Naive thymus-derived CD4-positive, alpha-beta T cell (primary cell): ENCODE data around the gene DDR1. TPM values are rescaled to one million over a fixed set of nuclear protein-coding genes. Genes with fewer than 3 reads are reported as not detected.
A peak's percentile ranks its signal among the peaks of the same experiment; 100 is the strongest.
"Not testable (repeated sequence)": the region's sequence is repeated elsewhere in the genome, so short reads cannot be mapped to it uniquely, and the experiment has no call there.

Experiments used
- ATAC-seq: fragments of 150-1000 bp; cut with Tn5 transposase; 2 replicates; pipeline ENCODE4 v1.10.0; 2021; ENCODE audit warnings: mild to moderate bottlenecking, moderate library complexity
- CTCF ChIA-PET: fragments of 350-600 bp; sonication (Branson Sonifier 250); formaldehyde crosslinking; loops from one replicate; lab custom pipeline; 2021; ENCODE audit warnings: antibody characterized with exemption; lab: Charles Lee
- POLR2A ChIA-PET: fragments of 350-600 bp; sonication (Branson Sonifier 250); formaldehyde crosslinking; loops from one replicate; lab custom pipeline; 2021; ENCODE audit warnings: antibody characterized with exemption, inconsistent platforms; lab: Charles Lee
- DNase-seq, 9 donors: peaks; one replicate each; pipeline versions ENCODE4 v3.0.0 to v3.0.0-alpha.2; 2020 to 2022; ENCODE audit warnings: mixed read lengths in 1 of 9
- H3K27ac ChIP-seq: one replicate; pipeline ENCODE4 v1.7.0; 2013; ENCODE audit warnings: mild to moderate bottlenecking, low read depth, low read length, moderate library complexity
- H3K27me3 ChIP-seq, 2 donors: one replicate each; pipeline ENCODE4 v1.7.0; 2013; ENCODE audit warnings: low read length in 2 of 2, mild to moderate bottlenecking in 2 of 2, moderate library complexity in 2 of 2; ENCODE audit not compliant: control insufficient read depth in 2 of 2, insufficient read depth in 2 of 2
- H3K36me3 ChIP-seq, 3 experiments: 1 replicate in 2 of 3; 2 replicates in 1 of 3; pipeline ENCODE4 v1.7.0; 2013; ENCODE audit warnings: low read length in 3 of 3, mild to moderate bottlenecking in 3 of 3, moderate library complexity in 1 of 3; ENCODE audit not compliant: insufficient read depth in 3 of 3, control insufficient read depth in 2 of 3
- H3K4me1 ChIP-seq, 2 donors: one replicate each; pipeline ENCODE4 v1.7.0; 2013; ENCODE audit warnings: low read length in 2 of 2, mild to moderate bottlenecking in 2 of 2, moderate library complexity in 1 of 2; ENCODE audit not compliant: control insufficient read depth in 2 of 2, insufficient read depth in 2 of 2
- H3K4me3 ChIP-seq: 2 replicates; pipeline ENCODE4 v1.7.0; 2013; ENCODE audit warnings: mild to moderate bottlenecking, low read length
- H3K9me3 ChIP-seq, 3 experiments: 1 replicate in 2 of 3; 2 replicates in 1 of 3; pipeline ENCODE4 v1.7.0; 2013; ENCODE audit warnings: low read length in 3 of 3; ENCODE audit not compliant: control insufficient read depth in 2 of 3
- H3K27ac Mint-ChIP-seq, 9 donors: one replicate each; pipeline ENCODE4 v1.8.0; 2020 to 2022; ENCODE audit warnings: mixed read lengths in 9 of 9, mild to moderate bottlenecking in 8 of 9, moderate library complexity in 5 of 9, inconsistent platforms in 2 of 9
- H3K27me3 Mint-ChIP-seq, 5 donors: one replicate each; pipeline ENCODE4 v1.8.0; 2021 to 2022; ENCODE audit warnings: mixed read lengths in 5 of 5, mild to moderate bottlenecking in 1 of 5
- H3K36me3 Mint-ChIP-seq, 5 donors: one replicate each; pipeline ENCODE4 v1.8.0; 2020 to 2022; ENCODE audit warnings: mixed read lengths in 5 of 5, mild to moderate bottlenecking in 3 of 5, inconsistent platforms in 1 of 5
- H3K4me1 Mint-ChIP-seq, 7 donors: one replicate each; pipeline ENCODE4 v1.8.0; 2020 to 2022; ENCODE audit warnings: mixed read lengths in 7 of 7, mild to moderate bottlenecking in 3 of 7, inconsistent platforms in 1 of 7
- H3K4me3 Mint-ChIP-seq, 10 donors: one replicate each; pipeline ENCODE4 v1.8.0; 2020 to 2022; ENCODE audit warnings: mild to moderate bottlenecking in 10 of 10, mixed read lengths in 10 of 10, moderate library complexity in 6 of 10, inconsistent platforms in 2 of 10
- H3K9me3 Mint-ChIP-seq, 11 donors: one replicate each; pipeline ENCODE4 v1.8.0; 2020 to 2022; ENCODE audit warnings: mixed read lengths in 11 of 11, mild to moderate bottlenecking in 4 of 11, inconsistent platforms in 1 of 11, moderate library complexity in 1 of 11
- intact Hi-C, 2 donors: fragments of 100-400 bp; cut with micrococcal nuclease; formaldehyde crosslinking; loops; one replicate each; pipeline ENCODE4 v1.15.1; 2023
- polyA plus RNA-seq, 2 donors: library from polyadenylated mRNA; unstranded; fragments of 300-500 nt; fragmentation: Illumina TruSeq; gene quantifications; one replicate each; pipeline ENCODE4 v1.2.3, GENCODE V29; 2021
- total RNA-seq, 6 experiments: library from RNA in 5 of 6; stranded (reverse) in 5 of 6; gene quantifications; 1 replicate in 5 of 6; 2 replicates in 1 of 6; pipeline ENCODE4 v1.2.3 and lab custom pipeline; 2021 to 2026

Gene DDR1
- total and polyA plus RNA-seq, 7 experiments from 2014 or later = 1.8 to 23.8 (median 17.3) TPM

DNA sequence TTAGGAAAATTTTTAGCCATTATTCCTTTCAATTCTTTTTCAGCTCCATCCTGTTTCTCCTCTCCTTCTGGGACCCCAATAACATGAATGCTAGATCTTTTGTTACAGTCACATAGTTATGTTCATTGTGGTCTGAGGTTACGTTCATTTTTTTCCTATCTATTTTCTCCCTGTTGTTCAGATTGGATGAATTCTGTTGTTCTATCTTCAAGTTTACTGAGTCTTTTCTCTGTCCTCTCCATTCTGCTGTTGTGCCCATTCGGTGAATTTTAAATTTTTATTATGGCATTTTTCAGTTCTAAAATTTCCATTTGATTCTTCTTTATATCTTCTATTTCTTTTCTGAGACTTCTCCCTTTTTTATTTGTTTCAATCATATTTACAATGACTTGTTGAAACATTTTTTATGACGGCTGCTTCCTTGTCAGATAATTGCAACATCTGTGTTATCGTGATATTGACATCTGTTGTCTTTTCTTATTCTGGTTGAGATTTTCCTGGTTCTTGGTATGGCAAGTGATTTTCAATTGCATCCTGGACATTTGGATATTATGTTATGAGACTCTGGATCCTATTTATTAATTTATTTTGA lies 12.6 kb upstream of the DDR1 start:
- no peaks in the 10 kb centered on the region for H3K36me3 ChIP-seq
- H3K27ac Mint-ChIP-seq = peak overlapping the region in 5 of 9 donors; percentile 12 to 68 (median 39)
- H3K4me3 Mint-ChIP-seq = peak overlapping the region in 4 of 10 donors; percentile 1 to 37 (median 4)
- no peaks in the 10 kb centered on the region for H3K27me3 ChIP-seq
- peaks cover 3 to 39% (median 14%) of the 10 kb centered on the region in 5 donors for H3K36me3 Mint-ChIP-seq
- no peaks in the 10 kb centered on the region for H3K27me3 Mint-ChIP-seq
- ATAC-seq (no peak), DNase-seq (no peak)
- ChIA-PET POLR2A (no interaction called here), CTCF (interaction anchor here (0.6 to 1.0 kb wide), 3 partner anchors 10 to 257 kb away, joined by 3 to 6 read pairs (median 3); no protein-coding TSS in a partner anchor)
- H3K4me1 ChIP-seq = no peaks in the 10 kb centered on the region
- peaks cover 0 to 49% (median 31%) of the 10 kb centered on the region in 11 donors for H3K9me3 Mint-ChIP-seq
- intact Hi-C loops = no loop called here
- peaks cover 0 to 24% (median 0%) of the 10 kb centered on the region in 3 experiments for H3K9me3 ChIP-seq
- no peak overlapping the region for H3K4me3 ChIP-seq
- no peak overlapping the region for H3K27ac ChIP-seq
- peaks cover 3 to 28% (median 20%) of the 10 kb centered on the region in 7 donors for H3K4me1 Mint-ChIP-seq

DNA sequence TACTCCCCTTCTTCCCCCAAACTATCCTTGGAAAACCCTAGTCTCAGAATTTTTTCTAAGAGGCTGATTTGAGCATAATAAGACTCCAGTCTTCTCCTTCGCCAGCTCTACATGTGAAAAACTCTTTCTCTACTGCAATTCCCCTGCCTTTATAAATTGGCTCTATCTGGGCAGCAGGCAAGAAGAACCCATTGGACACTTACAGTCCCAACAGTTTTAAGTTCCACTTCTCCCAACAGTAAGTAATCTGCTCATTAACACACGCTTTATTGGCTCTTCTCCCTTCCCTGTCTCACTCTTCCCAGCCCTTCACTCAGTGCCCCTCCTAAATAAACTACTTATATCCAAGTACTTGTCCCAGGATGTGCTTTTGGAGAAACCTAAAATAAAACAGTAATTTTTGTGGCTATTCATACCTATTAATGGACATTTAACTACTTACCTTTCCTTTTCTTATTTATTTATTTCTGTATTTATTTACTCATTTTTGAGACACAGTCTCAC lies 11.1 kb upstream of the DDR1 start:
- Histone ChIP-seq H3K36me3 (no peaks in the 10 kb centered on the region), H3K4me1 (peaks cover 8 to 13% of the 10 kb centered on the region in 2 donors), H3K27me3 (no peaks in the 10 kb centered on the region), H3K9me3 (peaks cover 0 to 24% (median 0%) of the 10 kb centered on the region in 3 experiments), H3K27ac (no peak overlapping the region), H3K4me3 (no peak overlapping the region)
- ATAC-seq (no peak), DNase-seq (no peak)
- Mint-ChIP-seq H3K4me3 (no peak overlapping the region), H3K27ac (peak overlapping the region in 3 of 9 donors; percentile 23 to 41 (median 29)), H3K27me3 (no peaks in the 10 kb centered on the region), H3K36me3 (peaks cover 3 to 36% (median 11%) of the 10 kb centered on the region in 5 donors), H3K4me1 (peaks cover 11 to 38% (median 32%) of the 10 kb centered on the region in 7 donors), H3K9me3 (peaks cover 0 to 49% (median 31%) of the 10 kb centered on the region in 11 donors)
- intact Hi-C loops = no loop called here
- CTCF ChIA-PET = no interaction called here
- POLR2A ChIA-PET = interaction anchor here (1.5 kb wide), 1 partner anchor 29 kb away, joined by 3 read pairs; no protein-coding TSS in a partner anchor

DNA sequence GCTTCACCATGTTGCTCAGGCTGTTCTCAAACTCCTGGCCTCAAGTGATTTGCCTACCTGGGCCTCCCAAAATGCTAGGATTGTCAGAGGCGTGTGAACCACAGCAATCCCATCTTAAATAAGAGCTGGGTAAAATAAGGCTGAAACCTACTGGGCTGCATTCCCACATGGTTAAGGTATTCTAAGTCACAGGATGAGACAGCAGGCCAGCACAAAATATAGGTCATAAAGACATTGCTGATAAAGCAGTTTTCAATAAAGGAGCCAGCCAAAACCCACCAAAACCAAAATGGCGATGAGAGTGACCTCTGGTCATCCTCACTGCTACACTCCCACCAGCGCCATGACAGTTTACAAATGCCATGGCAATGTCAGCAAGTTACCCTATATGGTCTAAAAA lies 10.5 kb upstream of the DDR1 start:
- H3K4me1 ChIP-seq = peaks cover 8 to 13% of the 10 kb centered on the region in 2 donors
- Mint-ChIP-seq H3K4me1 (peaks cover 11 to 43% (median 36%) of the 10 kb centered on the region in 7 donors), H3K36me3 (peaks cover 3 to 34% (median 11%) of the 10 kb centered on the region in 5 donors), H3K9me3 (peaks cover 0 to 44% (median 28%) of the 10 kb centered on the region in 11 donors)
- H3K4me3 ChIP-seq, H3K27me3 ChIP-seq, ATAC-seq, H3K36me3 ChIP-seq, DNase-seq, H3K4me3 Mint-ChIP-seq, H3K27ac ChIP-seq, H3K27me3 Mint-ChIP-seq, intact Hi-C loops, H3K27ac Mint-ChIP-seq: not testable (repeated sequence)
- POLR2A ChIA-PET = interaction anchor here (1.1 kb wide), 1 partner anchor 46 kb away, joined by 4 read pairs; no protein-coding TSS in a partner anchor
- H3K9me3 ChIP-seq = peaks cover 0 to 24% (median 0%) of the 10 kb centered on the region in 3 experiments
- CTCF ChIA-PET = interaction anchor here (0.7 kb wide), 1 partner anchor 142 kb away, joined by 3 read pairs; no protein-coding TSS in a partner anchor

DNA sequence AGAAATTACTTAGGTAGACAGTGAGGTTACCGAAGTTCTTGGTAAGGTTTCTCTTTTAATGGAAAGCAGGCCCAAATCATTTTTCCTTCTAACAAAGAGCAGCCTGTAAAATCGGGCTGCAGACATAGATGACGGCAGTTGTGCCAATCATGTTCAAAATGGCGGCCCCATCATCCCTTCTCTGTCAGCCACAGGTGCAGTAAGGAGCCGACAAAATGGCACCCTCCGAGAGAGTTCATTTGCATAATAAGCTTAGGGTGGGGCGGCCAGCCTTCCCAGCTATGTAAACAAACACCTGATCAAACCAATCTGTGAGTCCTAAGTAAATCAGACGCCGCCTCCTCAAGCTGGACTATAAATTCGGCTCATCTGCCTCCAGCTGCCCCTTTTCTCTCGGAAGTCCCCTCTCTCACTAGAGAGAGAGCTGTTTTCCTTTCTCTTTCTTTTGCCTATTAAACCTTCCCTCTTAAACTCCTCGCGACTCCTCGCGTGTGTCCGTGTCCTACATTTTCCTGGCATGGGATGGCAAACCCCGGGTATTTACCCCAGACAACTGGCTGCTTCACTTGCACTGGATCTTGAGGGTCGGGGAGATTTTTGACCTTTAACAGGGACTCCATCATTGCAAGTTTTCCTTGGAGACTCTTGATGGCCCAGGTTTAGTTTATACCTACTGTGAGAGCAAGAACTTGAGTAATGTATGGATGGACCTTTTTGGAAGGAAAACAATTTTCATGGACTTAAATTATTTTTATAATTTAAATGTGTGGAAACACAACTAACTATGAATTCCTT lies 8.9 kb upstream of the DDR1 start:
- H3K4me3 ChIP-seq = no peak overlapping the region
- H3K4me1 ChIP-seq = peaks cover 8 to 13% of the 10 kb centered on the region in 2 donors
- ATAC-seq = no peak
- DNase-seq = no peak
- Mint-ChIP-seq H3K9me3 (peaks cover 0 to 30% (median 17%) of the 10 kb centered on the region in 11 donors), H3K27me3 (no peaks in the 10 kb centered on the region), H3K36me3 (peaks cover 3 to 23% (median 11%) of the 10 kb centered on the region in 5 donors), H3K4me1 (peaks cover 11 to 45% (median 36%) of the 10 kb centered on the region in 7 donors), H3K4me3 (no peak overlapping the region), H3K27ac (no peak overlapping the region)
- ChIA-PET POLR2A (interaction anchor here (0.6 to 0.7 kb wide), 2 partner anchors 17 to 82 kb away, joined by 3 to 5 read pairs; no protein-coding TSS in a partner anchor), CTCF (interaction anchor here (12.4 kb wide), 1 partner anchor 44 kb away, joined by 172 read pairs; no protein-coding TSS in a partner anchor)
- intact Hi-C loops = loop anchor here in 1 of 2 donors (2.0 to 5.0 kb wide), 3 partner anchors 153 to 393 kb away; partner anchors contain the start of gene TUBB
- no peaks in the 10 kb centered on the region for H3K27me3 ChIP-seq
- no peak overlapping the region for H3K27ac ChIP-seq
- peaks cover 0 to 13% (median 0%) of the 10 kb centered on the region in 3 experiments for H3K9me3 ChIP-seq
- no peaks in the 10 kb centered on the region for H3K36me3 ChIP-seq

DNA sequence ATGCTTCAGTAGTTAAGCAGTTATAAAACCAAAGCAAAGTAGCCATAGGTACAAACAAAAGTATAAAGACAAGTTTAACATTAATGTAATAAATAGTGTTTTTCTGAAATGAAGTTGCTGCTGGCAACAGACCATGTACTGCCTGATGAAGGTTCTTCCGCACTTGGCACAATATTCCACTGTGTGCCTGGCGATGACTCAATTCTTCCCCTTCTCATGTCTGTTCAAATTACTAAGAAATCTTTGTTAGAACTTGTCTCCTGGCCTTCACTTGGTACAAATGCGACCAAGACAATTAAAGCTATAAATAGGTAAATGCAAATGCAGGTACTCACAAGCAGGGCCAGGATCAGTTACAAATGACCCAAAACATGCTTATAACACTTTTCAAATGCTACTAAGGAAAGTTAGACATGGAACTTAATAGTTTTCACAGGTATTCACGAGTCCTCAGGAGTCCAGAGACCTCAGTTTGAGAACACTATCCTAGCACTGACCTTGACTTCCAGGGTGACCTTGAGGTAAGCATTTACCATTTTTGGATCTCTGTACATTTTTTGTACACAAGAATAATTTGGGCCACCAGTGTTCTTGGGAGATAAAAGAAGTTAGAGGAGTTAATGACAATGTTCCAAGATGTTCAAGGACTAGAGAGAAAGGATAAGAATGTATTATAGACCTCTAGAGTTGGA lies 8.1 kb upstream of the DDR1 start:
- POLR2A ChIA-PET = interaction anchor here (0.7 to 1.6 kb wide), 3 partner anchors 31 to 46 kb away, joined by 3 to 12 read pairs (median 4); no protein-coding TSS in a partner anchor
- no peaks in the 10 kb centered on the region for H3K27me3 ChIP-seq
- DNase-seq (no peak), ATAC-seq (no peak)
- H3K27ac ChIP-seq = no peak overlapping the region
- H3K4me3 Mint-ChIP-seq = peak overlapping the region in 4 of 10 donors; percentile 6 to 38 (median 18)
- H3K9me3 ChIP-seq = peaks cover 0 to 13% (median 0%) of the 10 kb centered on the region in 3 experiments
- intact Hi-C loops = loop anchor here in 1 of 2 donors (2.0 to 5.0 kb wide), 3 partner anchors 154 to 394 kb away; partner anchors contain the start of gene TUBB
- H3K27me3 Mint-ChIP-seq = no peaks in the 10 kb centered on the region
- H3K4me3 ChIP-seq = no peak overlapping the region
- H3K9me3 Mint-ChIP-seq = peaks cover 0 to 23% (median 13%) of the 10 kb centered on the region in 11 donors
- H3K27ac Mint-ChIP-seq = peak overlapping the region in 4 of 9 donors; percentile 19 to 88 (median 65)
- no peaks in the 10 kb centered on the region for H3K36me3 ChIP-seq
- CTCF ChIA-PET = interaction anchor here (0.8 to 12.4 kb wide), 5 partner anchors 33 to 204 kb away, joined by 3 to 172 read pairs (median 5); no protein-coding TSS in a partner anchor
- peaks cover 8 to 13% of the 10 kb centered on the region in 2 donors for H3K4me1 ChIP-seq
- peaks cover 3 to 17% (median 11%) of the 10 kb centered on the region in 5 donors for H3K36me3 Mint-ChIP-seq
- peaks cover 10 to 38% (median 30%) of the 10 kb centered on the region in 7 donors for H3K4me1 Mint-ChIP-seq
